Endothelial cell of umbilical vein (primary cell): ENCODE results near the gene PPP1R13B. TPM values are rescaled to one million over a fixed set of nuclear protein-coding genes. Genes with fewer than 3 reads are reported as not detected.
"Not testable (repeated sequence)": the region's sequence is repeated elsewhere in the genome, so short reads cannot be mapped to it uniquely, and the experiment has no call there.

Source experiments
- BruUV-seq: library from RNA; stranded (reverse); fragments of 400-500 nt; replicated peaks from 2 replicates; lab custom pipeline; 2021; lab: Mats Ljungman, UMichigan
- CTCF ChIA-PET: fragments of 300-600, 350-600 bp; sonication (Branson Sonifier 250); formaldehyde crosslinking; loops from one replicate; lab custom pipeline; 2021; ENCODE audit warnings: antibody characterized with exemption, inconsistent platforms; lab: Charles Lee
- POLR2A ChIA-PET: fragments of 300-600, 350-600 bp; sonication (Branson Sonifier 250); formaldehyde crosslinking; loops from one replicate; lab custom pipeline; 2021; ENCODE audit warnings: antibody characterized with exemption, inconsistent platforms; lab: Charles Lee
- DNase-seq: peaks from one replicate; pipeline ENCODE4 v3.0.0-alpha.2; 2011; ENCODE audit warnings: low read depth, low spot score
- FAIRE-seq: peaks from 2 replicates; lab custom pipeline; 2011; peaks lifted over from hg19 to GRCh38; lab: Jason Lieb, UNC
- H2AFZ ChIP-seq: 2 replicates; pipeline ENCODE4 v1.6.0; 2012; ENCODE audit warnings: low read depth, low read length, control low read depth, inconsistent platforms
- H3K27ac ChIP-seq: 2 replicates; pipeline ENCODE4 v1.5.1; 2011; ENCODE audit warnings: low read depth, mild to moderate bottlenecking, control low read depth, low read length, moderate library complexity; ENCODE audit not compliant: insufficient read depth
- H3K27me3 ChIP-seq, 2 experiments: 2 replicates each; pipeline versions ENCODE4 v1.6.0 to v1.6.1; 2011; ENCODE audit warnings: low read length in 2 of 2, mixed read lengths in 1 of 2; ENCODE audit not compliant: control insufficient read depth in 2 of 2, insufficient read depth in 2 of 2
- H3K36me3 ChIP-seq, 2 experiments: 2 replicates in 1 of 2; 3 replicates in 1 of 2; pipeline ENCODE4 v1.5.1; 2011; ENCODE audit warnings: low read length in 2 of 2, mild to moderate bottlenecking in 1 of 2, moderate library complexity in 1 of 2; ENCODE audit not compliant: control insufficient read depth in 2 of 2, insufficient read depth in 2 of 2; ENCODE audit errors: extremely low read depth in 1 of 2
- H3K4me1 ChIP-seq: 3 replicates; pipeline ENCODE4 v1.5.1; 2011; ENCODE audit warnings: mild to moderate bottlenecking, low read length; ENCODE audit not compliant: control insufficient read depth, insufficient read depth; ENCODE audit errors: extremely low read depth
- H3K4me2 ChIP-seq: 2 replicates; pipeline ENCODE4 v1.6.1; 2011; ENCODE audit warnings: low read length, control low read depth, mixed read lengths; ENCODE audit not compliant: insufficient read depth
- H3K4me3 ChIP-seq, 3 experiments: fragments of 200-600 bp in 1 of 3; sonication (generic), shearing (Covaris generic) in 1 of 3; replicated peaks in 1 of 3; 2 replicates each; pipeline ENCODE4 v1.5.1; 2011 to 2016; ENCODE audit warnings: control low read depth in 3 of 3, low read length in 3 of 3, mild to moderate bottlenecking in 2 of 3, inconsistent platforms in 1 of 3, low read depth in 1 of 3, moderate library complexity in 1 of 3; ENCODE audit not compliant: insufficient read depth in 1 of 3
- H3K79me2 ChIP-seq: 2 replicates; pipeline ENCODE4 v1.6.0; 2012; ENCODE audit warnings: low read length, inconsistent platforms; ENCODE audit not compliant: control insufficient read depth, insufficient read depth
- H3K9ac ChIP-seq: replicated peaks from 2 replicates; pipeline ENCODE3; 2011; ENCODE audit warnings: low read length, control low read depth; ENCODE audit not compliant: insufficient read depth; ENCODE audit errors: extremely low read depth
- H3K9me1 ChIP-seq: replicated peaks from 3 replicates; pipeline ENCODE4 v1.6.0; 2011; ENCODE audit warnings: mild to moderate bottlenecking, low read length; ENCODE audit not compliant: control insufficient read depth, insufficient read depth; ENCODE audit errors: extremely low read depth
- H3K9me3 ChIP-seq: replicated peaks from 2 replicates; pipeline ENCODE4 v1.5.1; 2012; ENCODE audit warnings: low read length, inconsistent platforms; ENCODE audit not compliant: control insufficient read depth, insufficient read depth
- H4K20me1 ChIP-seq: replicated peaks from 2 replicates; pipeline ENCODE3; 2011; ENCODE audit warnings: mild to moderate bottlenecking, low read length; ENCODE audit not compliant: control insufficient read depth, insufficient read depth; ENCODE audit errors: extremely low read depth
- EZH2 ChIP-seq: IDR thresholded peaks from 2 replicates; pipeline ENCODE4 v1.6.1; 2012; ENCODE audit warnings: borderline replicate concordance, low read depth, mild to moderate bottlenecking, moderate library complexity, low read length, inconsistent platforms; ENCODE audit not compliant: severe bottlenecking
- MYC ChIP-seq: IDR thresholded peaks from one replicate; pipeline ENCODE4 v1.6.1; 2011; ENCODE audit warnings: mild to moderate bottlenecking, low read depth, low read length
- POLR2AphosphoS5 ChIP-seq: IDR thresholded peaks from 2 replicates; pipeline ENCODE4 v1.6.1; 2012; ENCODE audit warnings: low read depth, mild to moderate bottlenecking, control low read depth, low read length, moderate library complexity; ENCODE audit not compliant: insufficient read depth
- dilution Hi-C: fragments of 300-500 bp; cut with MboI; formaldehyde crosslinking; loops from one replicate; pipeline ENCODE4 v1.15.0; 2019; ENCODE audit warnings: low sequenced_read_pairs; ENCODE audit not compliant: extremely low pct_ligation_motif_present
- intact Hi-C: fragments of 100-400 bp; cut with micrococcal nuclease; formaldehyde crosslinking; loops from one replicate; pipeline ENCODE4 v1.10.0; 2022
- polyA plus RNA-seq, 4 experiments: library from polyadenylated mRNA; depleted of rRNA in 3 of 4; stranded (reverse) in 3 of 4; unstranded in 1 of 4; fragments of >200 nt; gene quantifications; 2 replicates each; pipeline versions ENCODE4 v1.2.1 to v1.2.3, GENCODE V29; 2011 to 2012; ENCODE audit warnings: missing spikeins in 1 of 4
- total RNA-seq: library from RNA; stranded (reverse); gene quantifications from 2 replicates; pipeline ENCODE4 v1.2.3, GENCODE V29; 2021
- TF ChIP-seq, protein P1 (sequence below), 2 donors: IDR thresholded peaks; 1 replicate in 1 of 2; 2 replicates in 1 of 2; pipeline ENCODE4 v1.5.1; 2011; ENCODE audit warnings: low read length in 2 of 2, mild to moderate bottlenecking in 2 of 2, moderate library complexity in 2 of 2, control low read depth in 1 of 2, inconsistent platforms in 1 of 2, low read depth in 1 of 2; ENCODE audit not compliant: insufficient read depth in 1 of 2; ENCODE audit errors: extremely low read depth in 1 of 2
- TF ChIP-seq, protein P2 (sequence below): IDR thresholded peaks from 2 replicates; pipeline ENCODE4 v1.6.1; 2011; ENCODE audit not compliant: insufficient read depth, insufficient read length

The PPP1R13B gene
- total and polyA plus RNA-seq, 2 donors (not counting 3 experiments of a cell fraction or from before 2014, with no cell fraction given), result 10.0 to 30.0 TPM

DNA sequence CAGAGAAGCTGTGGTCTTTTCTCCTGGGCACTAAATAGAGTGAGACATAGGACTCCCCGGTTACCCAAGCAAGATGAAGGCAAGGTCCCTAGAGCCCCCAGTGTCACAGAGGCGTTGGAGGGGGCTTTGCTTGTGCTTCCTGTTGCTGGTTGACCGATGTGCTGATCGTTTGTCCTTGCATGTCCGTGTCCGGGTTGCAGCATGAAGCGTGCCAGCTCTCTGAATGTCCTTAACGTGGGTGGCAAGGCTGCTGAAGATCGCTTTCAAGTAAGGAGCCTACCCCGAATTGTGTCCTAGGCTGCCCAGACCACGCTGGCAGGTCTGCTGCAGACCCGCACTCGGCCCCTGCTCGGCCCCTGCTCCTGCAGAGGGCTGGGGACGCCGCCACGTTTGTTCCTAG is 155.2 kb downstream of the PPP1R13B start:
- intact Hi-C loops, result no loop called here
- dilution Hi-C loops, result no loop called here
- no peak overlapping the region for H3K9ac ChIP-seq
- DNase-seq (no peak), FAIRE-seq (no peak)
- H3K9me3 ChIP-seq, result no peaks in the 10 kb centered on the region
- no peak overlapping the region for H3K4me3 ChIP-seq
- ChIA-PET POLR2A (no interaction called here), CTCF (no interaction called here)
- no peak overlapping the region for H2AFZ ChIP-seq
- peaks cover 8% of the 10 kb centered on the region for H3K4me1 ChIP-seq
- no peaks in the 10 kb centered on the region for H3K9me1 ChIP-seq
- H3K79me2 ChIP-seq, result peaks cover 11% of the 10 kb centered on the region
- no peak overlapping the region for H3K27ac ChIP-seq
- no peak overlapping the region for H3K4me2 ChIP-seq
- no peaks in the 10 kb centered on the region for H3K27me3 ChIP-seq
- no TSS peak for BruUV-seq
- peaks cover 16 to 20% of the 10 kb centered on the region in 2 experiments for H3K36me3 ChIP-seq
- peaks cover 3% of the 10 kb centered on the region for H4K20me1 ChIP-seq
- TF ChIP-seq EZH2 (no peak), POLR2AphosphoS5 (no peak), MYC (no peak)
- TF ChIP-seq, protein P1, sequence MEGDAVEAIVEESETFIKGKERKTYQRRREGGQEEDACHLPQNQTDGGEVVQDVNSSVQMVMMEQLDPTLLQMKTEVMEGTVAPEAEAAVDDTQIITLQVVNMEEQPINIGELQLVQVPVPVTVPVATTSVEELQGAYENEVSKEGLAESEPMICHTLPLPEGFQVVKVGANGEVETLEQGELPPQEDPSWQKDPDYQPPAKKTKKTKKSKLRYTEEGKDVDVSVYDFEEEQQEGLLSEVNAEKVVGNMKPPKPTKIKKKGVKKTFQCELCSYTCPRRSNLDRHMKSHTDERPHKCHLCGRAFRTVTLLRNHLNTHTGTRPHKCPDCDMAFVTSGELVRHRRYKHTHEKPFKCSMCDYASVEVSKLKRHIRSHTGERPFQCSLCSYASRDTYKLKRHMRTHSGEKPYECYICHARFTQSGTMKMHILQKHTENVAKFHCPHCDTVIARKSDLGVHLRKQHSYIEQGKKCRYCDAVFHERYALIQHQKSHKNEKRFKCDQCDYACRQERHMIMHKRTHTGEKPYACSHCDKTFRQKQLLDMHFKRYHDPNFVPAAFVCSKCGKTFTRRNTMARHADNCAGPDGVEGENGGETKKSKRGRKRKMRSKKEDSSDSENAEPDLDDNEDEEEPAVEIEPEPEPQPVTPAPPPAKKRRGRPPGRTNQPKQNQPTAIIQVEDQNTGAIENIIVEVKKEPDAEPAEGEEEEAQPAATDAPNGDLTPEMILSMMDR (IDR thresholded peaks at IDR 0.05; ENCODE audit: extremely low read depth in 1 of 2, insufficient read depth in 1 of 2, low read depth in 1 of 2, low read length in 2 of 2), result no peak
- TF ChIP-seq, protein P2, sequence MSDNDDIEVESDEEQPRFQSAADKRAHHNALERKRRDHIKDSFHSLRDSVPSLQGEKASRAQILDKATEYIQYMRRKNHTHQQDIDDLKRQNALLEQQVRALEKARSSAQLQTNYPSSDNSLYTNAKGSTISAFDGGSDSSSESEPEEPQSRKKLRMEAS, result no peak

DNA sequence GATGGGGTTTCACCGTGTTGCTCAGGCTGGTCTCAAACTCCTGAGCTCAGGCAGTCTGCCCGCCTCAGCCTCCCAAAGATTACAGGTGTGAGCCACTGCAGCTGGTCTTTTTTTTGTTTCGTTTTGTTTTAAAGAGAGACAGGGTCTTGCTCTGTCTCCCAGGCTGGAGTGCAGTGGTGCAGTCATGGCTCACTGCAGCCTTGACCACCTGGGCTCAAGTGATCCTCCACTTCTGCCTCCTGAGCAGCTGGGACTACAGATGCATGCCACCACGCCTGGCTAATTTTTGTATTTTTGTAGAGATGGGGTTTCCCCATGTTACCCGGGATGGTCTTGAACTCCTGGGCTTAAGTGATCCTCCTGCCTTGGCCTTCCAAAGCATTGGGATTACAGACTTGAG is 155.7 kb downstream of the PPP1R13B start:
- H3K4me1 ChIP-seq, DNase-seq, CTCF ChIA-PET, FAIRE-seq, H2AFZ ChIP-seq, H3K27ac ChIP-seq, H4K20me1 ChIP-seq, H3K4me3 ChIP-seq, H3K9me3 ChIP-seq, intact Hi-C loops, H3K9ac ChIP-seq, H3K9me1 ChIP-seq, dilution Hi-C loops, H3K27me3 ChIP-seq, H3K4me2 ChIP-seq, BruUV-seq: not testable (repeated sequence)
- POLR2A ChIA-PET, result interaction anchor here (0.7 kb wide), 1 partner anchor 25 kb away, joined by 3 read pairs; no protein-coding TSS in a partner anchor
- H3K79me2 ChIP-seq, result peaks cover 11% of the 10 kb centered on the region
- H3K36me3 ChIP-seq, result peaks cover 16 to 24% of the 10 kb centered on the region in 2 experiments
